ENCODE measurements around the gene RCOR2. TPM values are rescaled to one million over a fixed set of nuclear protein-coding genes. Genes with fewer than 3 reads are reported as not detected.
"Not testable (repeated sequence)": the region's sequence is repeated elsewhere in the genome, so short reads cannot be mapped to it uniquely, and the experiment has no call there.

The RCOR2 gene
- under 1 TPM in 2 of 4 donors, not detected in 2; 0.64 to 0.82 TPM for total RNA-seq

- intact Hi-C loops (cut with DNase I; ENCODE audit: low total_unique reads): no loop called here
- 0% methylated on average over 22 of the region's 85 CpGs; no CpG with 5 or more reads in 1 of the 2 donors for WGBS, 2 donors (ENCODE audit: low coverage in 1 of 2)
- TF ChIP-seq POLR2AphosphoS5 (IDR thresholded peaks at IDR 0.05): peak; percentile 20 to 51 (median 47)
- no peak for TF ChIP-seq CTCF (IDR thresholded peaks at IDR 0.05)
- TF ChIP-seq EP300 (IDR thresholded peaks at IDR 0.05; ENCODE audit: low read depth): no peak
- TF ChIP-seq POLR2A (IDR thresholded peaks at IDR 0.05): no peak
- H3K4me3 ChIP-seq: peak within 1 kb of the TSS; percentile 34 to 56 (median 41)
- peak within 1 kb of the TSS; percentile 84 to 90 (median 86) for H3K27ac ChIP-seq
- H3K36me3 ChIP-seq: no peaks in the 10 kb centered on the region
- in situ Hi-C loops (cut with MboI; ENCODE audit: low pct_ligation_motif_present in 1 of 4, low pct_unique_long_range_greater_than_20kb in 1 of 4, low sequenced_read_pairs in 3 of 4): no loop called here
- peaks cover 42 to 52% (median 49%) of the 10 kb centered on the region in 4 donors for H3K4me1 ChIP-seq
- peak; percentile 79 for DNase-seq
- H3K27me3 ChIP-seq: no peaks in the 10 kb centered on the region
- no peaks in the 10 kb centered on the region for H3K9me3 ChIP-seq
Measured at GRCh38 chr11:63916837-63917691, at the start of gene RCOR2. TSS of gene RCOR2 (minus strand) at chr11:63917164. CDS start at chr11:63916456, 708 bp downstream.

- TF ChIP-seq EP300 (IDR thresholded peaks at IDR 0.05; ENCODE audit: low read depth) (no peak), POLR2A (IDR thresholded peaks at IDR 0.05) (no peak), POLR2AphosphoS5 (IDR thresholded peaks at IDR 0.05) (no peak), CTCF (IDR thresholded peaks at IDR 0.05) (no peak)
- H3K27ac ChIP-seq: no peak overlapping the region
- DNase-seq: no peak
- H3K36me3 ChIP-seq: no peaks in the 10 kb centered on the region
- 100% methylated on average over 1 of the region's 1 CpG; no CpG with 5 or more reads in 1 of the 2 donors for WGBS, 2 donors (ENCODE audit: low coverage in 1 of 2)
- H3K4me3 ChIP-seq: no peak overlapping the region
- no peaks in the 10 kb centered on the region for H3K27me3 ChIP-seq
- no peaks in the 10 kb centered on the region for H3K9me3 ChIP-seq
- intact Hi-C loops (cut with DNase I; ENCODE audit: low total_unique reads): no loop called here
- in situ Hi-C loops (cut with MboI; ENCODE audit: low pct_ligation_motif_present in 1 of 4, low pct_unique_long_range_greater_than_20kb in 1 of 4, low sequenced_read_pairs in 3 of 4): no loop called here
- H3K4me1 ChIP-seq: no peaks in the 10 kb centered on the region
Measured at GRCh38 chr11:63966444-63966843, 49.5 kb upstream of the RCOR2 start.

DNA sequence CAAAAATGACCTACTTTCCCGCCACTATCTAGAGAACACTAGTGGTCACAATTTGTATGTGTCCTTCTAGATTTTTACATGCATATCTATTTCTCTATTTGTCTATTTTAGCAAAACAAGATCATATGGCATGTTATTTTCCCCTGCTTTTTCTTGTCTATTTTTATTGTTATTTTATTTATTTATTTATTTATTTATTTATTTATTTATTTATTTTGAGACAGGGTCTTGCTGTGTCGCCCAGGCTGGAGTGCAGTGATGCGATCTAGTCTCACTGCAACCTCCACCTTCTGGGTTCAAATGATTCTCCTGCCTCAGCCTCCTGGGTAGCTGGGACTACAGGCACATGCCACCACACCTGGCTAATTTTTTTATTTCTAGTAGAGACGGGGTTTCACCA is 46.9 kb upstream of the RCOR2 start:
- DNase-seq; H3K4me1 ChIP-seq; H3K4me3 ChIP-seq; intact Hi-C loops (cut with DNase I; ENCODE audit: low total_unique reads); H3K36me3 ChIP-seq; H3K9me3 ChIP-seq; H3K27ac ChIP-seq; in situ Hi-C loops (cut with MboI; ENCODE audit: low pct_ligation_motif_present in 1 of 4, low pct_unique_long_range_greater_than_20kb in 1 of 4, low sequenced_read_pairs in 3 of 4); H3K27me3 ChIP-seq: not testable (repeated sequence)
- WGBS, 2 donors (ENCODE audit: low coverage in 1 of 2): 91 to 100% methylated on average over 1 to 4 of the region's 4 CpGs

DNA sequence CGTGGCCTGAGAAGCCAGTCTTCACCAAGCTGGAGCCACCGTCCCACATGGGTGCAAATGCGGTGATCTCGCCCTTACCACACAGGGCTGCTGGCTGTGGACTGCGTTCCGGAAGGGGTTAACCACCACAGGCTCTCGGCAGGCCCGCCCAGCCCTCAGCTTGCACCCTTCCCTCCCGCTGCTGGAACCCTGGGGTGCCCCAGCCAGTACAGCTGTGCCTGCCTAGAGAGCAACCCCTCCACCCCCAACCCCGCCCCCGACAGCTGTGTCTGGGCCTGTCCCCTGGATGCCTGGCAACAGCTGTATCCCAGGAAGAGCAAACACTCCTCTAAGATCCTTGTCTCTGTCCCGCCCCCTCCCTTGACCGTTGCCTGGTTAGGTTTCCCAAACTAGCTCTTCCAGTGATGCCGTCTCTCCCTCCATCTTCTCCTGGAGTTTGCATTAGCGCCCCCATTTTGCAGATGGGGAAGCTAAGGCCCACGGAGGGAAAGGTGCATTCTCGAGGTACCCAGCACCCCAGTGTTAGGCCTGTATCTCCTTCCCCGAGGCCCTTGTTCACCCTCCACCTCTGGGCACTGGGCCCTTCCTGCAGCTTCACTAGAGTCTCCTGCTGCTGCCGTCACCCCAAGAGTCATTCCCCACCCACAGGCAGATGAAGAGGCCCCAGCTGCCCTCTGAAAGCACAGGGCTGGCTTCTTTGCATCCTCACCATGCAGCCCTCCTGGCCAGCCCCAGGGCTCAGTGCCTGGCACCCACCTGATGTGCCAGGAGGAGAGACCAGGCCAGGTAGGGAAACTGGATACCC is 44.8 kb upstream of the RCOR2 start:
- 44% methylated on average over 19 of the region's 19 CpGs; no CpG with 5 or more reads in 1 of the 2 donors for WGBS, 2 donors (ENCODE audit: low coverage in 1 of 2)
- in situ Hi-C loops (cut with MboI; ENCODE audit: low pct_ligation_motif_present in 1 of 4, low pct_unique_long_range_greater_than_20kb in 1 of 4, low sequenced_read_pairs in 3 of 4) (no loop called here), intact Hi-C loops (cut with DNase I; ENCODE audit: low total_unique reads) (no loop called here)
- DNase-seq: peak; percentile 20
- Histone ChIP-seq H3K9me3 (no peaks in the 10 kb centered on the region), H3K27me3 (no peaks in the 10 kb centered on the region), H3K4me1 (no peaks in the 10 kb centered on the region), H3K27ac (no peak overlapping the region), H3K36me3 (no peaks in the 10 kb centered on the region), H3K4me3 (no peak overlapping the region)
- TF ChIP-seq POLR2AphosphoS5 (IDR thresholded peaks at IDR 0.05) (no peak), CTCF (IDR thresholded peaks at IDR 0.05) (no peak), POLR2A (IDR thresholded peaks at IDR 0.05) (no peak)
